ENCODE data around the gene APRT. TPM values are rescaled to one million over a fixed set of nuclear protein-coding genes. Genes with fewer than 3 reads are reported as not detected.

Gene APRT
- total RNA-seq, 1 experiment from 2014 or later = 226 TPM

GRCh38 chr16:88770461-88771293, 41.1 kb downstream of the APRT start:
- DNase-seq (ENCODE audit: low read depth, low spot score) = no peak

GRCh38 chr16:88769617-88770460, 41.9 kb downstream of the APRT start:
- in situ Hi-C loops (cut with HindIII; ENCODE audit: low pct_unique_long_range_greater_than_20kb, low sequenced_read_pairs) = no loop called here
- DNase-seq (ENCODE audit: low read depth, low spot score) = peak; percentile 32

More at GRCh38 chr16:88770461-88771293, 41.1 kb downstream of the APRT start:
- in situ Hi-C loops (cut with HindIII; ENCODE audit: low pct_unique_long_range_greater_than_20kb, low sequenced_read_pairs) = no loop called here

DNA sequence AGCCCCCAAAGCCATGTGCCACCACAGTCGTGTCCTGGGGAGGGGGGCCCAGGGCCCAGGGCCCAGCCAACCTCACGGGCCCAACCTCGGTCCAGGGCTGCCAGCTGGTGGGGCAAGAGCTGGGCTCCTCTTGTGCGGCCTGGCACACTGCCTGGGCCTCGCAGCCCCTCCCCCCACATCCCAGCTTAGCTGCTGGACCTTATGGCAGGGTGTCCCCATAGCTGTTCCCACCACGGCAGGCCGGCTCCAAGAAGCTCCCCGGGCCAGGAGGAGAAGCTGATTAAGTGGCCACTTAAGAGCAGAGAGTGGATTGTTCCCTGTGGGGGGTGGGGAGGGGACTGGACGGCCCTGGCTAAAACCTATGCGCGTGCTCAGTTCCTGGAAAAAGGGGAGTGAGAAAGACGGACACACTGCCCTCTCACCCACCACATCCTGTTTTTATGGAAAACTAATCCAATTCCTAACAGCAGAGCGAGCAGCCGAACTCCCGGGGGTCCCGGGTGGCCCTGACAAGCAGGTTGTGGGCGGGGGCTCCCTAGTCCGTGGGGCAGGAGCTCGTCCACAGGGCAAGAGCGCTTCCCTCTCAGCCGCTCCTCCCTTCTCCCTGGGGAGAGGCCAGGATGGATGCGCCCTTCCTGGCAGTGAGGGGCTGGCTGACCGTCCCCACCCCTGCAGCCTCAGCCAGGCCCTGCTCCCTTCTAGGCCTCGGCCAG, 43.5 kb downstream of the APRT start:
- in situ Hi-C loops (cut with HindIII; ENCODE audit: low pct_unique_long_range_greater_than_20kb, low sequenced_read_pairs) = no loop called here
- DNase-seq (ENCODE audit: low read depth, low spot score) = no peak

GRCh38 chr16:88767546-88768070, 44.1 kb downstream of the APRT start:
- in situ Hi-C loops (cut with HindIII; ENCODE audit: low pct_unique_long_range_greater_than_20kb, low sequenced_read_pairs) = no loop called here
- no peak for DNase-seq (ENCODE audit: low read depth, low spot score)

GRCh38 chr16:88766975-88767374, 44.8 kb downstream of the APRT start:
- DNase-seq (ENCODE audit: low read depth, low spot score) = no peak
- in situ Hi-C loops (cut with HindIII; ENCODE audit: low pct_unique_long_range_greater_than_20kb, low sequenced_read_pairs) = no loop called here

DNA sequence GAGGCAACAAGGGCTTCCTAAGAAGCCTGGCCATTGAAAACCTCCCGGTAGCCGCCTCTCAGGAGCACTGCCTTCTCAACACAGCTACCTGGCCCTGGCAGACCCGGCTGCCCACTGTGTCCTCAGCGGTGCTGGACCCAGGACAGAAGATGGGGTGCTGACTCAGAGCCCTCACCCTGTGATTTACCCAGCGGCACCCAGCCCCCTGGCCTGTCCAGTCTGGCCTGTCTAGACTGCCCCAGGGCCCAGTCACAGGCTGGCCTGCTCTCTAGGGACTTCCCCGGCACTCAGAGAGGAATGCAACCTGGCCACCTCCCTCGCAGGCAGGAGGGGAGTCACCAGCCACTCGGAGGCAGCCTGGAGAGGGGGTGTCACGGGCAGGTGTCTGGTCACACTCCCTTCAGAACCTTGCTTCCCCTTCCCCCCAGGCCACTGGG, 46.8 kb downstream of the APRT start:
- in situ Hi-C loops (cut with HindIII; ENCODE audit: low pct_unique_long_range_greater_than_20kb, low sequenced_read_pairs) = no loop called here
- DNase-seq (ENCODE audit: low read depth, low spot score) = no peak

GRCh38 chr16:88764080-88764479, 47.6 kb downstream of the APRT start:
- in situ Hi-C loops (cut with HindIII; ENCODE audit: low pct_unique_long_range_greater_than_20kb, low sequenced_read_pairs) = no loop called here
- DNase-seq (ENCODE audit: low read depth, low spot score) = no peak

DNA sequence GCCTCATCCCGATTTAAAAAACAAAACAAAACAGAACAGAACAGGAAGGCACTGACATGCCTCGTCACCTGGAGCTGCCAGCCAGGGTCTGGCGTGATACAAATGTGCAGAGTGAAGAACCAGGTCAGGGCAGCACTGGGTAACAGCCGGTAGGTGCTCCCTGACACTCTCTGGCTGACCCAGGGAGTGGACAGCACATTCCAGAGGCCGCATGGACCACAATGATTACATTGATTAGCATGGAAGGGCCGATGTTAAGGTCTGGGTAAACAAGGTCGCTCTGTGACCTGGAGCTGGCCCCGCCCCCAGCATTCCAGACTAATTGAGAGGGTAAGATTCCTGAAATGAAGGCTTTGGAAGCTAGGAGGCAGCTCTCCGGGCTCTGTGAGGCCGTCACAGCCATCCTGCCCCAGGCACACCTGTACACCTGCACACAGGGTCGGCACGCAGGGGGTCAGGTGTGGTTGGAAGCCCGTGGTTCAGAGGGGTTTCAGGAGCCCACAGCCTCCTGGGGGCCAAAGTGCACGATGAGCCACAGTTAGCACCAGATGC, 48.1 kb downstream of the APRT start:
- no peak for DNase-seq (ENCODE audit: low read depth, low spot score)
- in situ Hi-C loops (cut with HindIII; ENCODE audit: low pct_unique_long_range_greater_than_20kb, low sequenced_read_pairs) = no loop called here

DNA sequence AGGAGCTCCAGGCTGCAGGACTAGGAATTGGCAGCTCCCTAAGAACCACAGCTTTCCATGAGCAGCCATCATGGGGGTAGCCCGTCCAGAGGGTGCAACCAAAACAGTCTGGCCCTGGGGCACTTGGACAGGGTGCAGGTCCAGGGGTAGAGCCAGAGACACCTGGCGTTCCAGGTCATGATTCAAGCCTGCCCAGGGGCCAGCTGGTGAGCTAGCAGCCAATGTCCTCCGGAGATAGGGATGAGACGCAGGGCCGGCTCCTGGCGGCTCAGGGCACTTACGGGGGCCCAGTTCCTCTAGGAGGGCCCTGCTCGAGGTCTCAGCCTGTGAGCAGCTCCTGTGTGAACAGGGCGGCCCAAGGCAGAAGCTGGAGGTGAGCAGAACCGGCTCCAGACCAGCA, 48.8 kb downstream of the APRT start:
- in situ Hi-C loops (cut with HindIII; ENCODE audit: low pct_unique_long_range_greater_than_20kb, low sequenced_read_pairs) = no loop called here

GRCh38 chr16:88762258-88762870, 49.4 kb downstream of the APRT start:
- no peak for DNase-seq (ENCODE audit: low read depth, low spot score)
- in situ Hi-C loops (cut with HindIII; ENCODE audit: low pct_unique_long_range_greater_than_20kb, low sequenced_read_pairs) = no loop called here

More for the DNA sequence above, 48.8 kb downstream of the APRT start:
- no peak for DNase-seq (ENCODE audit: low read depth, low spot score)

GRCh38 chr16:88761830-88762229, 49.9 kb downstream of the APRT start:
- in situ Hi-C loops (cut with HindIII; ENCODE audit: low pct_unique_long_range_greater_than_20kb, low sequenced_read_pairs) = no loop called here
- DNase-seq (ENCODE audit: low read depth, low spot score) = no peak

DNA sequence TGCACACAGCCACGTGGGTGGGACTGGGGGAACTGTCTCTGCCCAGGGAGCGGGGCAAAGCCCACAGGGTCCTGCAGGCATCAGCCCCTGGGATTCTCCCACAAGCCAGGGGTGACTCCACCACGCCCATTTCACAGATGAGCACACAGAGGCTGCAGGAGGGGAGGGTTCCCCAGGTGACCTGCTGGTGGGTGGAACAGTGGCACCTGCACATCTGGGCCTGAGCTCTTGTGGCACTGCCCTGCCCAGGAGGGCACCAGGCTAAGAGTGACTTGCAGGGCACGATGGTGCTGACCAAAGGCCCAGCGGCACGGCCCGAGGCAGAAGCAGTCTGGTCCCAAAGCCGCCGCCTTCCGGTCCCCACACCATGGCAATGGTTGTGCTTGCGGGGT, 50.6 kb downstream of the APRT start:
- in situ Hi-C loops (cut with HindIII; ENCODE audit: low pct_unique_long_range_greater_than_20kb, low sequenced_read_pairs) = no loop called here
- no peak for DNase-seq (ENCODE audit: low read depth, low spot score)

GRCh38 chr16:88760424-88761142, 51.1 kb downstream of the APRT start:
- no peak for DNase-seq (ENCODE audit: low read depth, low spot score)
- in situ Hi-C loops (cut with HindIII; ENCODE audit: low pct_unique_long_range_greater_than_20kb, low sequenced_read_pairs) = no loop called here

DNA sequence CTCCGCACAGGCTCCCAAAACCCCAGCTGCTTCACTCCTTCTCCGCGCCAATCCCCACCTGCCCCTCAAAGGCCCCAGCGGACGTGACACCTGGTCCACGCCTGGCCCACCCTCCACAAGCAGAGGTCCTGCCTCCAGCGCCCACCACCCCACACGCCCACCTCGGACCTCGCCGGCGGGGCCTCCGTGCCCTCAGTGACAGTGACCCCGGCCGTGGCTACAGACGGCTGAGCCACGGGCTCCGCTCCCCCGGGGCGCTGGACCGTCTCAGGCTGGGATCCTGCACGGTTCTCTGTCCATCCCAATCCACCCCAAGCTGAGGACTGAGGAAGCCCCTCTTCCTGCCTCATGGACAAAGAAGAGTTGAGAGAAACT, 51.8 kb downstream of the APRT start:
- in situ Hi-C loops (cut with HindIII; ENCODE audit: low pct_unique_long_range_greater_than_20kb, low sequenced_read_pairs) = no loop called here
- DNase-seq (ENCODE audit: low read depth, low spot score) = no peak

Measured in SK-MEL-5 (cell line).